Stimulated activated CD8-positive, alpha-beta memory T cell treated with anti-CD3 and anti-CD28 coated beads, Interleukin-4, amount 100 ng/mL, for 24 hours (primary cell): ENCODE data around the gene AFAP1.

Experiments used
- DNase-seq: peaks from one replicate; pipeline ENCODE4 v3.0.0-alpha.2; 2020; ENCODE audit warnings: low read depth

The AFAP1 gene

DNA sequence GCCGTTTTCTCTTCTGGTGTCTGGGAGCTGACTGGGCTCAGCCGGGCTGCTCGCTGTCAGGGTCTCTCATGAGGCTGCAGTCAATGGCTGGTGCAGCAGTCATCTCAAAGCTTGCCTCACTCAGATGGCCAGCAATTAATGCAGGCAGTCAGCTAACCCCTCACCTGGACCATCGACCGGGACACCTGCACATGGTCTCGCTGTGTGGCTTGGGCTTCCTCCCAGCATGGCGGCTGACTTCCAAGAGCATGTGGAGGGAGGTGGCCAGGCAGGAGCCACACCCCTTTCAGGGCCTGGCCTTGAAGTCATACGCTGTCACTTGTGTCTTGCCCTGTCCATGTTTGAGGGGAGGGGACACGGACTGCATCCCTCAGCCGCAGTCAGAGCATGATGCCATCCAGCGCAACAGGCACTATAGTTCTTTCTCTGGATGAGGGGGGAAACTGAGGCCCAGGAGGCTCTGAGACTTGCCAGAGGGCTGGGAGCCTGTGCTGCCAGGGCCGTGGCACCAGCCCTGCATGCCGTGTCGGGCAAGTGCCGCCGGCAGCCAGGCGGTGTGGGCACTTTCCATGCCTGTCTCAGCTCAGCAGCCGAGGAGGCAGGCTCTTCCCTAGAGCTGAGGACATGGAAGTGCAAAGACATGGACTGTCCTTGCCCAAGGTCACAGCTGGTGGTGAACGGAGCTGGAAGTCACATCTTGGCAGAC, 201.8 kb downstream of the AFAP1 start:
- no peak for DNase-seq

GRCh38 chr4:7737268-7737645, 202.4 kb downstream of the AFAP1 start:
- DNase-seq = no peak

DNA sequence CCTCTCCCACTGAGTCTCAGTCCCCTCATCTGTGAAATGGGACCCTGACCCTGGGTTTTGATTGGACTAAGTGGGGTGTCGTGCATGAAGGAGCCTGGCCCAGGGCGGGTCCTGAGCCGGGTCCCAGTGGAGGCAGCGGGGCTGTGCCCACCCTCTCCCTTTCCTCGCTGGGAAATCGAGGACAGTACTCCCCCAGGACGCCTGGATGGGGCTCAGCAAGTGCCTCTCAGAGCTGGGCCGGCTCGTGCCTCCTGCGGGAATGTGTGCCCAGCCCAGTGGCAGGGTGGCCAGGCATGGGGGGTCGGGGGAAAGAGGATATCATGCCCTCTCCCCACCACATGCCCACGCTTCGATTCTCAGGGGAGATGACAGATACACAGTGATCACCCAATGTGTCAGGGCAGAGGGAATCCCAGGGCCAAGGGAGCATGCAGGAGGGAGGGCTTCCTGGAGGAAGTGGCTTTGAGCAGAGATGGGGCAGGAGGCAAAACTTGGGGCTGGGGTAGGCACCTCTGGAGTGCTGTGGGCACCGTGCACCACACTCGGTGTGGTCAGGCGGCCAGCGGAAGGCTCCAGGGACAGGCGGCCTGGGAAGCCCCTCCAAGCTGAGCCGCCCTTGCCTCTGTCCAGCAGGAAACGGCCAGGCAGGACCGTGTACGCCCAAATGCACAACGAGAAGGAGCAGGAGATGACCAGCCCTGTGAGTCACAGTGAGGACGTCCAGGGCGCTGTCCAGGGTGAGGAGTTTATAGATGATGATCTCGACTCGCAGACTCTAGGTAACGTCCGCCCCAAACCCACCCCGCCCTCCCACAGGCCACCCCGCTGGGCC, 203.0 kb downstream of the AFAP1 start:
- no peak for DNase-seq

DNA sequence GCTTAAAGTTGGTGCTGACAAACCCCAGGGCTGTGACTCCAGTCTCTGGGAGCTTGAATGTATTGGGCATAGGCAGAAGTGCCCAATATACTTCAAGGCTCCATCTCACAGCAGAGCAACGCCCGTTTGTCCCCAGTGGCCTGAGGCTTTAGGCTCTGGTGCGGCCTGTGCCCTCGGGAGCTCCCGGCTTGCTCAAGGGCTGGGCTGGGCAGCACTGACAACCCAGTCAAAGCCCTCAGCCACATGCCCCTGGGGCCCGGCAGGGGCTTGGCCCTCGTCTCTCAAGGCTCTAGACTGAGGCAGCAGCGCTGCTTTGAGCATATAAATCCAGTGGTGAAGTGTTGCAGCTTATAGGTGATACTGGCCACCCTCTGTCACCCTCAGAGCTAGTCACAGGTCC, 203.7 kb downstream of the AFAP1 start:
- DNase-seq = no peak

DNA sequence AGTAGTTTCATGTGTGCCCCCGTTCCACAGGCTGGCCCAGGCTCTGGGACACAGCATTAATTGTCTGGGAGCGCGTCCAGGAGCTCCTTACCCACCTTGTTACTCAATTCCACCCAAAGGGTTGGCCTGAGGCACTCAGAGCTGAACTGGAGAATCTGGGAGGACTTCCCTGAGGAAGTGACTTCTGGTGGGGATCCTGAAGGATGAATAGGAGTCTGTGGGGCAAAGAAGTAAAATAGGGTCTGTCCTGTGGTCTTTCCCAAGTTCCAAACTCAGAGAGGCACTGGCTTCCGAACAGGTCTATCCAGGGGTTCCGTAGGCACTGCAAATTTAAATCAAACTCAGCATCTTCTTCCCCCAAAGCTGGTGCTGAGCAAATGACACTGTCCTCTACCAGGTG, 204.3 kb downstream of the AFAP1 start:
- no peak for DNase-seq

DNA sequence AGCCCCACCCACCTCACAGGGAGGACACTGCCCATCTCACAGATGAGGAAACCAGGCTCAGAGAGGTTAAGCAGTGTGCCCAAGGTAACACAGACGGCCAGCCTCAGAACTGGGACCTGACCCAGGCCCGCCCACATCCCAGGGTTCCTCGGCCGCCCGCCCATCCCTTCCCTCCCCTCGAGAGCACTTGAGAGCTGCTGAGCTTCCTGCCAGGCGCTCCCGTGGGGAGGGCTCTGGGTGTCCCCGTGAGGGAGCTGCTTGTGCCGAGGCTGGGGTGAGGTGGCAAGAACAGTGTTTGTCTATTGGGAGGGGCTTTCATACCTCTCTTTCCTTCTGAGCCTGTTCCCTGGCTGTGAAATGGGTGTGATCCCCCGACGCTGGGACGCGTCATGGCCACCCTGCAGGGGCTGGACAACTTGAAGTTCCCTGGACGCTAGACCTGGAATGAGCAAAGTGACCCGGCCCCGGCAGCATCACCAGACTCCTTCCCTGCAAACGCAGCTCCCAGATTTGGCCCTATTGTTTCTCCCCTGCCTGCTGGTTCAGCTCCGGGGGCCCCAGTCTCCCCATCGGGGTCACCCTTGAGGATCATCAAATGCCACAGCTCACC, 204.9 kb downstream of the AFAP1 start:
- DNase-seq = no peak

- no peak for DNase-seq
Measured at GRCh38 chr4:7733801-7734650, 205.6 kb downstream of the AFAP1 start.

GRCh38 chr4:7733201-7733600, 206.5 kb downstream of the AFAP1 start:
- DNase-seq = no peak

GRCh38 chr4:7732263-7732662, 207.4 kb downstream of the AFAP1 start:
- no peak for DNase-seq

GRCh38 chr4:7731437-7731836, 208.2 kb downstream of the AFAP1 start:
- no peak for DNase-seq

- DNase-seq = no peak
Measured at GRCh38 chr4:7727749-7728148, 211.9 kb downstream of the AFAP1 start.

DNA sequence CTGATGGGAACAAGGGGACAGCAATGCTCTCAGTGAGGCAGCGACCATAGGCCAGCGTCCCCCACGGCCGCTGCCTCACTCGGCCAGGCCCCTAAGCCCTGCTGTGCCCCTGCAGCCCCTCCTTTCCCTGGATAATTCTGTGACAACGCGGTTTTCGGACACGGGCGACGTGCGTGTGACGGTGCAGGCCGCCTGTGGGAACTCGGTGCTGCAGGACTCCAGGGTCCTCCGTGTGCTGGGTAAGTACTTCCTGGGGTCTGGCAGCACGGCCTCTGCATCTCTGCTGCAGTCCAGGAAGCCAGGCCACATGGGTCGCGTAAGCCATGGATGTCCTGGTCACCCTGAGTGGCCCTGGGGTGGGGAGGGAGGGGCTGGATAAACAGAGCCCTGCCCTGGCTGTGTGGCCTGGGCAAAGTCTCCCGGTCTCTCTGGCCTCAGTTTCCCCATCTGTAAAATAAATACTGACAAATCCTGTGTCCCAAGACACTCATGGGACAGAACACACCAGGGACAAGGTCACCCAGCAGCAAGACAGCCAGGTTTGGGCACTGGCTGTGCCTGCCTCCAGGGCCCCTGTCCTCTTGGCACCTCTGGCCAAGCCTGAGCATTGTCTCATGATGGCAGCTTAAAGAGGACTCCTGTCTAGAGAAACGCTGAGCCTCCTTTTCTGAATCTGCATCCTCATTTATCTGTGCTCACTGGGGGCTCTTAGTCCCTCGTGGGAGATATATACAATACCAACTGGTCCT, 212.8 kb downstream of the AFAP1 start:
- no peak for DNase-seq

- no peak for DNase-seq
Measured at GRCh38 chr4:7725951-7726350, 213.7 kb downstream of the AFAP1 start.

- no peak for DNase-seq
Measured at GRCh38 chr4:7723625-7724024, 216.0 kb downstream of the AFAP1 start.

DNA sequence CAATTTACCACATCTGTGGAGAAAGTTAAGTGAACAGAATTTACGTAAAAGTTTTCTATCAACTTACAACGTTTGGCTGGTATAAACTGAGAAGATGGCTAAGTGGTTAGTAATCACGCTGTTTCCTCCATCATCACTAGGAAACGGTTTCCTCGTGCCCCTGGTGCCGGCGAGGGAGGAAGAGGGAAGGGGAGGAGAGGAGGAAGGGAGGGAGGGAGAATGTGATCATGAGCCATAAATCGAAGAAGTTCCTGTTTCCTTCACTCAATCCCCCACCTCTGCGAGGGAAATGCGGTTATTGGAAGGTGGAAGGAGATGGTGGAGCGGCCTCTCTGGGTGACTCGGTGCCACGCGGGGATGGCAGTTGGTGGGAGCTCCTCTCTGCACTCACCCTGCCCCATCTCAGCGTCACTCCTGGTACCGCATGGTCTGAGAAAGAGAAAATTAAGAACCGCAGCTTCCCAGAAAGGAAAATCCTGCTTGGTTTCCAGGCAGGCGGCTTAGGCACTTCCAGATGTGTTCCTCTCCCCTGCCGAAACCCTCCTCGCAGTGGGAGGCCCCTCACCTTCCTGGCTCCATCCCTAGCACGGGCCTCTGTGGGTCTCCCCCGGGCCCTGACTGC, 216.8 kb downstream of the AFAP1 start:
- DNase-seq = no peak

DNA sequence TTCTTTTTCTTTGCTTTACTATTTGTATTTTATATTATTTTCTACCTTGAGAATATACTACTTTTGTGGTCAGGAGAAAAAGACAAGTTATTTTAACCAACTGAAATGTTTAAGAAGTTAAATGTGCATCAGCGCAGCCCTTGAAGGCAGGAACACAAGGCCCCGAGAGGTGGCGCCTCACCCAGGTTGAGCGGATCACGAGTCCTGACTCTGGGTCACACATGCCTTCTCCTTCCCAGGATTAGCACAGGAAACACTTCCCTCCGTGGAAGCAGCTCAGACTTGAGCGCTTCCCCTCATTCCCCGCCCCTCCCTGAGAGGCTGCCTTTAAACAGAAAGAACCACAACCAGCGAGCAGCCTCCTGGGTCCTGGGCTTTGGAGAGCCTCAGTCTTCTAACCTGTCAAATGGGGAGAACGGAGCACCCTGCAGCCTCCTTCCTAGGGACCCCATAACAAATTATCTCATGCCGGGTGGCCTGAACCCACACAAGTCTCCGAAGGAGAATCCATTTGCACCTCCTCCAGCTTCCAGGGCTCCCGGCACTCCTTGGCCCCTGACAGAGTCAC, 217.6 kb downstream of the AFAP1 start:
- no peak for DNase-seq

GRCh38 chr4:7719354-7720174, 220.1 kb downstream of the AFAP1 start:
- peak; percentile 45 for DNase-seq

DNA sequence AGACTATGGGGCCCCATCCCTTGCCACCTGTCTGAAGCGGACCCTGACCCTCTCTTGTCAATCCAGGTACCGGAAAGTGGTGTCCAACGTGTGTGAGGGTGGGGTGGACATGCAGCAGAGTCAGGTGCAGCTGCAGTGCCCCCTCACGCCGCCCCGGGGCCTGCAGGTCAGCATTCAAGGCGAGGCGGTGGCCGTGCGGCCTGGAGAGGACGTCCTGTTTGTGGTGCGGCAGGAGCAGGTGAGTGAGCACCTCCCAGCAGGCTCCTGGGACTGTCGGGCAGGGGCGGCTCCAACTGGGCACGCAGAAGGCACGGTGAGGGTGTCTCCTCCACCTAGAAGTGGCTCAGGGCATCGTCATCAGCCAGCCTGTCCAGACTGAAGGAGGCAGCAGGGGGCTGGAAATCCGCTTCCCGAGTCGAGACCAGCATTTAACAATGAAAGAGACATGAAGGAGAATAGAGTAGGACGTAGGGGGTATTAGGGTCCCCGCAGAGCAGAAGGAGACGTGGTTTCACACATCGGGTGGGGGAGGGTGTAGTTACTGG, 221.6 kb downstream of the AFAP1 start:
- no peak for DNase-seq

GRCh38 chr4:7717161-7717560, 222.5 kb downstream of the AFAP1 start:
- DNase-seq = no peak
